Mammary epithelial cell (primary cell): ENCODE results near the gene ASB4.

ENCODE experiments used
- EZH2 ChIP-seq: IDR thresholded peaks from 2 replicates; pipeline ENCODE4 v1.6.1; 2012; ENCODE audit warnings: low read length, inconsistent platforms, borderline replicate concordance
- TF ChIP-seq, protein P1 (sequence below), 2 donors: IDR thresholded peaks in 1 of 2; conservative IDR thresholded peaks in 1 of 2; 2 replicates each; pipeline ENCODE4 v1.5.1; 2011 to 2012; ENCODE audit warnings: inconsistent platforms in 2 of 2, low read length in 2 of 2, mild to moderate bottlenecking in 2 of 2, control low read depth in 1 of 2, low read depth in 1 of 2; ENCODE audit not compliant: insufficient read depth in 1 of 2; ENCODE audit errors: extremely low read depth in 1 of 2

DNA sequence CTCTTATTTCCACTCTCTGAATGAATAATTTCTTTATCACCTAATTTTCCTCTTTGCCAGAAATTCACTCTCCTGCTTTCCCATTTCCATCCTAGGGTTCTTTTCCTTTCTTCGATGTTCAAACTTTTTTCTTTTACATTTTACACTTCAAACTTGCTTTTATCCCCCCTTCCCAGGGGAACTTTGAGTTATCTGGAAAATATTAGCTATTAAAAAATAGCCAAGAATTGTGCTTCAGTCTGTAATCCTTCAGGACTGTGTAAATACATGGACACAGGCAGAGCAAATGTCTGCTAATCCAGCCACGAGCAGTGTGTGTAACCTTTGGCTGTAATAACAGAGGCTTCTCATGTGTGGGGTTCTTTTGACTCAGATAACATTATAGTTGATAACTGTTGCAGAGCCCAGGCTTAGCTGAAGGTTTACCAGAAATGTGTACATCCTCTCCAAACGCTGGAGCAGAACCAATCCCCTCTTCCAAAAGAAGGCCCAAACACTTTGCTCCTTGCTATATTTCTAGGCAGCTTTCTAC, 4.6 kb downstream of the ASB4 start:
- TF ChIP-seq, protein P1, sequence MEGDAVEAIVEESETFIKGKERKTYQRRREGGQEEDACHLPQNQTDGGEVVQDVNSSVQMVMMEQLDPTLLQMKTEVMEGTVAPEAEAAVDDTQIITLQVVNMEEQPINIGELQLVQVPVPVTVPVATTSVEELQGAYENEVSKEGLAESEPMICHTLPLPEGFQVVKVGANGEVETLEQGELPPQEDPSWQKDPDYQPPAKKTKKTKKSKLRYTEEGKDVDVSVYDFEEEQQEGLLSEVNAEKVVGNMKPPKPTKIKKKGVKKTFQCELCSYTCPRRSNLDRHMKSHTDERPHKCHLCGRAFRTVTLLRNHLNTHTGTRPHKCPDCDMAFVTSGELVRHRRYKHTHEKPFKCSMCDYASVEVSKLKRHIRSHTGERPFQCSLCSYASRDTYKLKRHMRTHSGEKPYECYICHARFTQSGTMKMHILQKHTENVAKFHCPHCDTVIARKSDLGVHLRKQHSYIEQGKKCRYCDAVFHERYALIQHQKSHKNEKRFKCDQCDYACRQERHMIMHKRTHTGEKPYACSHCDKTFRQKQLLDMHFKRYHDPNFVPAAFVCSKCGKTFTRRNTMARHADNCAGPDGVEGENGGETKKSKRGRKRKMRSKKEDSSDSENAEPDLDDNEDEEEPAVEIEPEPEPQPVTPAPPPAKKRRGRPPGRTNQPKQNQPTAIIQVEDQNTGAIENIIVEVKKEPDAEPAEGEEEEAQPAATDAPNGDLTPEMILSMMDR (conservative IDR thresholded peaks at IDR 0.05 in 1 of 2, IDR thresholded peaks at IDR 0.05 in 1 of 2; ENCODE audit: extremely low read depth in 1 of 2, insufficient read depth in 1 of 2, low read depth in 1 of 2, low read length in 2 of 2) = no peak
- TF ChIP-seq EZH2 = no peak
